ENCODE measurements around the gene CSNK2B. TPM values are rescaled to one million over a fixed set of nuclear protein-coding genes. Genes with fewer than 3 reads are reported as not detected.
A peak's percentile ranks its signal among the peaks of the same experiment; 100 is the strongest.

The CSNK2B gene
- total and polyA plus RNA-seq, 9 of the 15 experiments (the other 6 are each of a cell fraction or from before 2014, with no cell fraction given): 120 to 1,126 (median 529) TPM

DNA sequence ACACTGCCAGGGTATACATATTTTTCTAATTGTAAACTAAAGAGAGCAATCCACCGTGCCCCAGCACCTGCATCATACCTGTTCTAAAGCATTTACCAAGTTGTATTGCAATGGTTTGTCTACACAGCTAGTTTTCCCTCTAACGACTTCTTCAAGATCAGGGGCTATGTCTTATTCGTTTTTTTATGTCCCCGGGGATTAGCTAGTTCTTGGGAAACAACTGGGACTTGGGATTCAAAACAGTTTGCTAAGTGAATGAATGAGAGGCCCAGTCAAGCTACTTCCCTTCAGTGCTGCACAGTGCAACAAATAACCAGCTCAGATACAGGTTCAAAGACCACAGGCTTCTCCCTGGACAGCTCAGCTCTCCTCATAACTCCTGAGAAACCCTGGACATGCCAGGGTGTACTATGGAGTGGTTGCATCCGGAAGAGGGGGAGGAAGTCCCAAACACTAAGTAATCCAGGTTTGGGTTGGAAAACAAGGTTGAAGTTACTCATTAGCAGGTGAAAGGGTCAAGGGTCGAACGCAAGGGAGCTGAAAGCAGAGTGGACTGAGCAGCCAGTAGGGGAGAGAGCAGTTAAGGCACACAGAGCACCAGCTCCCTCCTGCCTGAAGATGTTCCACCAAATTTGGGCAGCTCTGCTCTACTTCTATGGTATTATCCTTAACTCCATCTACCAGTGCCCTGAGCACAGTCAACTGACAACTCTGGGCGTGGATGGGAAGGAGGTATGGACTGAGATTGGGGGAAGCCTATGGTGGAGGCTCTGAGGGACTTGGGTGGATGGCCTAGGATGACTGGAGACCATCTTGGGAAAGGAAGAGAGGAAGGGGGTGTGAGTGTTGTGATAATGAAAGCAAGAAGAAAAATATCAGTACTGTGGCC is 10.3 kb upstream of the CSNK2B start, which contains the start of gene APOM (continued):
- TF ChIP-seq, protein P1, sequence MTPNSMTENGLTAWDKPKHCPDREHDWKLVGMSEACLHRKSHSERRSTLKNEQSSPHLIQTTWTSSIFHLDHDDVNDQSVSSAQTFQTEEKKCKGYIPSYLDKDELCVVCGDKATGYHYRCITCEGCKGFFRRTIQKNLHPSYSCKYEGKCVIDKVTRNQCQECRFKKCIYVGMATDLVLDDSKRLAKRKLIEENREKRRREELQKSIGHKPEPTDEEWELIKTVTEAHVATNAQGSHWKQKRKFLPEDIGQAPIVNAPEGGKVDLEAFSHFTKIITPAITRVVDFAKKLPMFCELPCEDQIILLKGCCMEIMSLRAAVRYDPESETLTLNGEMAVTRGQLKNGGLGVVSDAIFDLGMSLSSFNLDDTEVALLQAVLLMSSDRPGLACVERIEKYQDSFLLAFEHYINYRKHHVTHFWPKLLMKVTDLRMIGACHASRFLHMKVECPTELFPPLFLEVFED (CRISPR knock-in tag; conservative IDR thresholded peaks at IDR 0.05): 0 out of 2 replicates have a peak, but pooled peaks have one; percentile 30
- TF ChIP-seq HMG20B (CRISPR knock-in tag; IDR thresholded peaks at IDR 0.05) (0 out of 2 replicates have a peak, but pooled peaks have one; percentile 70), POLR2AphosphoS2 (IDR thresholded peaks at IDR 0.05; ENCODE audit: low read length) (0 out of 2 replicates have a peak, but pooled peaks have one; percentile 16), ZNF583 (CRISPR knock-in tag; IDR thresholded peaks at IDR 0.05) (no peak), EHMT2 (IDR thresholded peaks at IDR 0.05) (peak; percentile 55; the same call in 1 of the 2 replicates), ZKSCAN8 (CRISPR knock-in tag; IDR thresholded peaks at IDR 0.05) (no peak), HDAC1 (IDR thresholded peaks at IDR 0.05) (no peak), ZNF282 (CRISPR knock-in tag; IDR thresholded peaks at IDR 0.05) (no peak), NONO (IDR thresholded peaks at IDR 0.05; ENCODE audit: low read depth in 2 of 2, low read length in 1 of 2) (no peak), SUPT5H (IDR thresholded peaks at IDR 0.05) (peak; percentile 44; the same call in 1 of the 2 replicates), ZNF436 (CRISPR knock-in tag; IDR thresholded peaks at IDR 0.05) (no peak), ZNF146 (CRISPR knock-in tag; IDR thresholded peaks at IDR 0.05; ENCODE audit: unreplicated experiment) (peak; percentile 2), TAF9B (IDR thresholded peaks at IDR 0.05; ENCODE audit: partially characterized antibody) (no peak), NR2C1 (IDR thresholded peaks at IDR 0.05) (no peak), NR2C1 (tag; IDR thresholded peaks at IDR 0.05) (peak; percentile 57; the same call in 1 of the 2 replicates), ZNF695 (CRISPR knock-in tag; IDR thresholded peaks at IDR 0.05) (0 out of 2 replicates have a peak, but pooled peaks have one; percentile 18), EZH2 (IDR thresholded peaks at IDR 0.05; ENCODE audit: borderline replicate concordance, low read depth, low read length) (no peak), SIN3A (IDR thresholded peaks at IDR 0.05; ENCODE audit: borderline replicate concordance in 2 of 2, control insufficient read depth in 1 of 2, low read depth in 2 of 2, low read length in 2 of 2) (0 out of 4 replicates have a peak, but pooled peaks of 1 of the 2 experiments have one; percentile 28)
- TF ChIP-seq, protein P2, sequence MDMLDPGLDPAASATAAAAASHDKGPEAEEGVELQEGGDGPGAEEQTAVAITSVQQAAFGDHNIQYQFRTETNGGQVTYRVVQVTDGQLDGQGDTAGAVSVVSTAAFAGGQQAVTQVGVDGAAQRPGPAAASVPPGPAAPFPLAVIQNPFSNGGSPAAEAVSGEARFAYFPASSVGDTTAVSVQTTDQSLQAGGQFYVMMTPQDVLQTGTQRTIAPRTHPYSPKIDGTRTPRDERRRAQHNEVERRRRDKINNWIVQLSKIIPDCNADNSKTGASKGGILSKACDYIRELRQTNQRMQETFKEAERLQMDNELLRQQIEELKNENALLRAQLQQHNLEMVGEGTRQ (CRISPR knock-in tag; IDR thresholded peaks at IDR 0.05): no peak
- TF ChIP-seq, protein P3, sequence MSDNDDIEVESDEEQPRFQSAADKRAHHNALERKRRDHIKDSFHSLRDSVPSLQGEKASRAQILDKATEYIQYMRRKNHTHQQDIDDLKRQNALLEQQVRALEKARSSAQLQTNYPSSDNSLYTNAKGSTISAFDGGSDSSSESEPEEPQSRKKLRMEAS (CRISPR knock-in tag; IDR thresholded peaks at IDR 0.05): 0 out of 2 replicates have a peak, but pooled peaks have one; percentile 18
- TF ChIP-seq, protein P4, sequence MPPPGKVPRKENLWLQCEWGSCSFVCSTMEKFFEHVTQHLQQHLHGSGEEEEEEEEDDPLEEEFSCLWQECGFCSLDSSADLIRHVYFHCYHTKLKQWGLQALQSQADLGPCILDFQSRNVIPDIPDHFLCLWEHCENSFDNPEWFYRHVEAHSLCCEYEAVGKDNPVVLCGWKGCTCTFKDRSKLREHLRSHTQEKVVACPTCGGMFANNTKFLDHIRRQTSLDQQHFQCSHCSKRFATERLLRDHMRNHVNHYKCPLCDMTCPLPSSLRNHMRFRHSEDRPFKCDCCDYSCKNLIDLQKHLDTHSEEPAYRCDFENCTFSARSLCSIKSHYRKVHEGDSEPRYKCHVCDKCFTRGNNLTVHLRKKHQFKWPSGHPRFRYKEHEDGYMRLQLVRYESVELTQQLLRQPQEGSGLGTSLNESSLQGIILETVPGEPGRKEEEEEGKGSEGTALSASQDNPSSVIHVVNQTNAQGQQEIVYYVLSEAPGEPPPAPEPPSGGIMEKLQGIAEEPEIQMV (tag; conservative IDR thresholded peaks at IDR 0.05; ENCODE audit: low read depth): no peak
- TF ChIP-seq, protein P5, sequence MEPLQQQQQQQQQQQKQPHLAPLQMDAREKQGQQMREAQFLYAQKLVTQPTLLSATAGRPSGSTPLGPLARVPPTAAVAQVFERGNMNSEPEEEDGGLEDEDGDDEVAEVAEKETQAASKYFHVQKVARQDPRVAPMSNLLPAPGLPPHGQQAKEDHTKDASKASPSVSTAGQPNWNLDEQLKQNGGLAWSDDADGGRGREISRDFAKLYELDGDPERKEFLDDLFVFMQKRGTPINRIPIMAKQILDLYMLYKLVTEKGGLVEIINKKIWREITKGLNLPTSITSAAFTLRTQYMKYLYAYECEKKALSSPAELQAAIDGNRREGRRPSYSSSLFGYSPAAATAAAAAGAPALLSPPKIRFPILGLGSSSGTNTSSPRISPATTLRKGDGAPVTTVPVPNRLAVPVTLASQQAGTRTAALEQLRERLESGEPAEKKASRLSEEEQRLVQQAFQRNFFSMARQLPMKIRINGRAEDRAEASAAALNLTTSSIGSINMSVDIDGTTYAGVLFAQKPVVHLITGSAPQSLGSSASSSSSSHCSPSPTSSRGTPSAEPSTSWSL (CRISPR knock-in tag; IDR thresholded peaks at IDR 0.05; ENCODE audit: borderline replicate concordance): no peak
